ENCODE results near the gene TMEM50B. TPM values are rescaled to one million over a fixed set of nuclear protein-coding genes. Genes with fewer than 3 reads are reported as not detected.

Gene TMEM50B
- total RNA-seq, 1 donor from 2014 or later, result 29.7 TPM

DNA sequence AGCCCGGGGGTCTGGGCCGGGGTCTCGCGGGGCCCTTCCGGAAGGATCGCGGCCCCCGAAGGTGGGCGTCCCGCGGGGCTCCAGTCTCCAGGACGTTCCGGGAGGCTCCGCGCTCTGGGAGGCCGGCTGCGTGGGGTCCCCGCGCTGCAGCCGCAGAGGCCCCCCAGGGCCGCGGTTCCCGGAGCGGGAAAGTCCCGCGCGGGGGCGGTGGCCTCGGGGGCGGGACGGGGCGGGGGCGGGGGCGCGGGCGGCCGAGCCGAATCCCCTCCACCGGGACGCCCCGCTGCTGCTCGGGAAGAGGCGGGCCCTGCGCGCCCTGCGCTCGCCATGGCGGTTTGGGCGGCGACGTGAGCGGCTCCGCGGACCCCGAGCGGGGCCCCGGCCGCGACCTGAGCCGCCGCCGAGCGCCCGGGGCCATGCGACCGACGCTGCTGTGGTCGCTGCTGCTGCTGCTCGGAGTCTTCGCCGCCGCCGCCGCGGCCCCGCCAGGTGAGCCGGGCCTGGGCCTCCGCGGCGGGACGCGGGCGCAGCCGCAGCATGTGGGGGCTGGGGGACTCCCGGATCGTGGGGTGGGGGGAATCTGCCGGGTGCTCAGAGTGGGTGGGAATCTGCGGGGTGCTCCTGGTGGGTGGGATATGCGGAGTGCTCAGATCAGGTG, 76.5 kb downstream of the TMEM50B start, which contains the start of gene IFNGR2:
TSS of gene IFNGR2 (plus strand) at position 286 of the 658 bp plus-strand sequence. CDS start at position 417, 131 bp downstream.
- DNase-seq (ENCODE audit: low read depth) (no peak), FAIRE-seq (no peak)
- Histone ChIP-seq H3K9me3 (ENCODE audit: insufficient read depth, low read depth, low read length) (no peaks in the 10 kb centered on the region), H3K36me3 (ENCODE audit: insufficient read depth, low read length) (no peaks in the 10 kb centered on the region), H4K20me1 (ENCODE audit: insufficient read depth, low read length) (peaks cover 38% of the 10 kb centered on the region), H3K4me3 (ENCODE audit: insufficient read depth, low read depth, low read length) (peak within 1 kb of the TSS; percentile 68), H3K27ac (ENCODE audit: low read depth, low read length) (peak within 1 kb of the TSS; percentile 71), H3K79me2 (ENCODE audit: insufficient read depth, low read length) (peaks cover 47% of the 10 kb centered on the region), H2AFZ (ENCODE audit: low read depth, low read length) (peak within 1 kb of the TSS; percentile 42), H3K4me1 (ENCODE audit: insufficient read depth, low read length) (peaks cover 19% of the 10 kb centered on the region), H3K4me2 (ENCODE audit: low read length) (peak within 1 kb of the TSS; percentile 95), H3K9ac (ENCODE audit: low read length) (peak within 1 kb of the TSS; percentile 82), H3K27me3 (ENCODE audit: insufficient read depth, low read length) (no peaks in the 10 kb centered on the region)
- Mint-ChIP-seq H3K36me3 (ENCODE audit: low read depth, unreplicated experiment) (peaks cover under 1% of the 10 kb centered on the region), H3K9me3 (ENCODE audit: unreplicated experiment) (peaks cover 2% of the 10 kb centered on the region), H3K27me3 (ENCODE audit: low read depth, unreplicated experiment) (peaks cover under 1% of the 10 kb centered on the region), H3K4me1 (ENCODE audit: low read depth, unreplicated experiment) (peaks cover 18% of the 10 kb centered on the region), H3K27ac (ENCODE audit: unreplicated experiment) (peak within 1 kb of the TSS; percentile 92), H3K4me3 (ENCODE audit: unreplicated experiment) (peak within 1 kb of the TSS; percentile 94)
- no peak for TF ChIP-seq EZH2 (IDR thresholded peaks at IDR 0.05; ENCODE audit: insufficient read depth, low read length)
- TF ChIP-seq, protein P1, sequence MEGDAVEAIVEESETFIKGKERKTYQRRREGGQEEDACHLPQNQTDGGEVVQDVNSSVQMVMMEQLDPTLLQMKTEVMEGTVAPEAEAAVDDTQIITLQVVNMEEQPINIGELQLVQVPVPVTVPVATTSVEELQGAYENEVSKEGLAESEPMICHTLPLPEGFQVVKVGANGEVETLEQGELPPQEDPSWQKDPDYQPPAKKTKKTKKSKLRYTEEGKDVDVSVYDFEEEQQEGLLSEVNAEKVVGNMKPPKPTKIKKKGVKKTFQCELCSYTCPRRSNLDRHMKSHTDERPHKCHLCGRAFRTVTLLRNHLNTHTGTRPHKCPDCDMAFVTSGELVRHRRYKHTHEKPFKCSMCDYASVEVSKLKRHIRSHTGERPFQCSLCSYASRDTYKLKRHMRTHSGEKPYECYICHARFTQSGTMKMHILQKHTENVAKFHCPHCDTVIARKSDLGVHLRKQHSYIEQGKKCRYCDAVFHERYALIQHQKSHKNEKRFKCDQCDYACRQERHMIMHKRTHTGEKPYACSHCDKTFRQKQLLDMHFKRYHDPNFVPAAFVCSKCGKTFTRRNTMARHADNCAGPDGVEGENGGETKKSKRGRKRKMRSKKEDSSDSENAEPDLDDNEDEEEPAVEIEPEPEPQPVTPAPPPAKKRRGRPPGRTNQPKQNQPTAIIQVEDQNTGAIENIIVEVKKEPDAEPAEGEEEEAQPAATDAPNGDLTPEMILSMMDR (IDR thresholded peaks at IDR 0.05; ENCODE audit: insufficient read depth, low read depth, low read length), result no peak

GRCh38 chr21:33402001-33402979, 77.5 kb downstream of the TMEM50B start:
- Histone ChIP-seq H3K27me3 (ENCODE audit: insufficient read depth, low read length) (no peaks in the 10 kb centered on the region), H3K36me3 (ENCODE audit: insufficient read depth, low read length) (no peaks in the 10 kb centered on the region), H3K9me3 (ENCODE audit: insufficient read depth, low read depth, low read length) (no peaks in the 10 kb centered on the region), H4K20me1 (ENCODE audit: insufficient read depth, low read length) (peaks cover 30% of the 10 kb centered on the region), H3K4me2 (ENCODE audit: low read length) (peak overlapping the region; percentile 95), H3K9ac (ENCODE audit: low read length) (peak overlapping the region; percentile 62), H2AFZ (ENCODE audit: low read depth, low read length) (peak overlapping the region; percentile 42), H3K27ac (ENCODE audit: low read depth, low read length) (peak overlapping the region; percentile 34), H3K4me1 (ENCODE audit: insufficient read depth, low read length) (peaks cover 19% of the 10 kb centered on the region), H3K4me3 (ENCODE audit: insufficient read depth, low read depth, low read length) (no peak overlapping the region), H3K79me2 (ENCODE audit: insufficient read depth, low read length) (peaks cover 38% of the 10 kb centered on the region)
- Mint-ChIP-seq H3K36me3 (ENCODE audit: low read depth, unreplicated experiment) (peaks cover 1% of the 10 kb centered on the region), H3K27ac (ENCODE audit: unreplicated experiment) (no peak overlapping the region), H3K4me3 (ENCODE audit: unreplicated experiment) (peak overlapping the region; percentile 78), H3K27me3 (ENCODE audit: low read depth, unreplicated experiment) (peaks cover 2% of the 10 kb centered on the region), H3K4me1 (ENCODE audit: low read depth, unreplicated experiment) (peaks cover 18% of the 10 kb centered on the region), H3K9me3 (ENCODE audit: unreplicated experiment) (peaks cover 2% of the 10 kb centered on the region)
- DNase-seq (ENCODE audit: low read depth), result peak; percentile 35
- TF ChIP-seq EZH2 (IDR thresholded peaks at IDR 0.05; ENCODE audit: insufficient read depth, low read length), result no peak
- TF ChIP-seq, protein P1 (IDR thresholded peaks at IDR 0.05; ENCODE audit: insufficient read depth, low read depth, low read length), result no peak
- FAIRE-seq, result no peak
